HFFc6 (cell line): ENCODE results near the gene TRABD2B. TPM values are rescaled to one million over a fixed set of nuclear protein-coding genes. Genes with fewer than 3 reads are reported as not detected.

ENCODE experiments used
- DNase-seq: peaks from one replicate; pipeline ENCODE4 v3.0.0-alpha.2; 2018
- H3K27ac Mint-ChIP-seq: 2 replicates; pipeline ENCODE4 v1.8.0; 2020; ENCODE audit warnings: mild to moderate bottlenecking, mixed read lengths
- H3K27me3 Mint-ChIP-seq: 2 replicates; pipeline ENCODE4 v1.8.0; 2021; ENCODE audit warnings: mild to moderate bottlenecking, moderate library complexity, mixed read lengths; ENCODE audit not compliant: insufficient read depth
- H3K36me3 Mint-ChIP-seq: 2 replicates; pipeline ENCODE4 v1.8.0; 2021; ENCODE audit warnings: low read depth, mixed read lengths
- H3K4me1 Mint-ChIP-seq: 2 replicates; pipeline ENCODE4 v1.8.0; 2020; ENCODE audit warnings: low read depth, mixed read lengths
- H3K4me3 Mint-ChIP-seq: 2 replicates; pipeline ENCODE4 v1.8.0; 2020; ENCODE audit warnings: mild to moderate bottlenecking, moderate library complexity, mixed read lengths
- H3K9me3 Mint-ChIP-seq: 2 replicates; pipeline ENCODE4 v1.8.0; 2020; ENCODE audit warnings: mild to moderate bottlenecking, mixed read lengths
- CTCF ChIP-seq: fragments of 200-600 bp; sonication (generic); IDR thresholded peaks from 2 replicates; pipeline ENCODE4 v1.5.0; 2021; ENCODE audit warnings: antibody characterized with exemption, mild to moderate bottlenecking
- total RNA-seq, 6 experiments: library from RNA; stranded (reverse); fragmentation: NEBNext Ultra II Directional; extraction: Animal tissue kit (Norgen Biotek cat#: 25700); gene quantifications; 2 replicates in 1 of 6; 3 replicates in 5 of 6; pipeline ENCODE4 v1.2.3, GENCODE V29; 2021

TRABD2B gene
- total RNA-seq, 6 experiments from 2014 or later, result not detected

GRCh38 chr1:47764461-47765046, 232.6 kb downstream of the TRABD2B start:
- TF ChIP-seq CTCF, result no peak
- no peak for DNase-seq
- Mint-ChIP-seq H3K9me3 (peaks cover 25% of the 10 kb centered on the region), H3K27me3 (peaks cover 12% of the 10 kb centered on the region), H3K27ac (no peak overlapping the region), H3K36me3 (no peaks in the 10 kb centered on the region), H3K4me3 (no peak overlapping the region), H3K4me1 (no peaks in the 10 kb centered on the region)

DNA sequence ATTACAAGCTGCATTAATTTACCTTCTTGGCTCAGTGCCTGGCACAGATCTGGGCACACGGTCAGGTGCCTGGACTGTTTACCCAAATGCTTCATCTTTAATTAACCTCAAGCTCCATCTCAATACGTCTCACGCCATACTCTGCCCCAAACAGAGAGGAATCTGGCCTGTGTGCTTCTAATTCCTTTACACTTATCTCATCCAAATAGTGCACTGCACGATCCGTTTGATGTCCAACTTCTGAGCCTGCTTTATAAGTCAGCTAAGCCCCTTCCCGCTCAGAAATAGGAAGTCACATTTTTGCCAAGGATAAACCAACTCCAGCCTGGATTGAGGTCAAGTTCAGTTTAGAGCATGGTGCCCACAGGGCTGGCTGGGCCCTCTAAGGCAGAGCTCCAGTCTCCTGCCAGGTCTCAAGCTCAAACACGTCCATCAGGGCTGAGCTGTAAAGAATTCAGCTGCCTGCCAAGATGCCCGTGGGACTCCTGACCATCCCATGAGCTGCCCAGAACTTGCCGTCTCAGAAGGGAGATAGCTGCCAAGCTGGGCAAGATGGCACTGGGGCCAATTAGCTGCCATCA, 233.5 kb downstream of the TRABD2B start:
- Mint-ChIP-seq H3K27me3 (peaks cover 13% of the 10 kb centered on the region), H3K27ac (no peak overlapping the region), H3K4me1 (no peaks in the 10 kb centered on the region), H3K36me3 (no peaks in the 10 kb centered on the region), H3K9me3 (peaks cover 28% of the 10 kb centered on the region), H3K4me3 (no peak overlapping the region)
- no peak for TF ChIP-seq CTCF
- no peak for DNase-seq

DNA sequence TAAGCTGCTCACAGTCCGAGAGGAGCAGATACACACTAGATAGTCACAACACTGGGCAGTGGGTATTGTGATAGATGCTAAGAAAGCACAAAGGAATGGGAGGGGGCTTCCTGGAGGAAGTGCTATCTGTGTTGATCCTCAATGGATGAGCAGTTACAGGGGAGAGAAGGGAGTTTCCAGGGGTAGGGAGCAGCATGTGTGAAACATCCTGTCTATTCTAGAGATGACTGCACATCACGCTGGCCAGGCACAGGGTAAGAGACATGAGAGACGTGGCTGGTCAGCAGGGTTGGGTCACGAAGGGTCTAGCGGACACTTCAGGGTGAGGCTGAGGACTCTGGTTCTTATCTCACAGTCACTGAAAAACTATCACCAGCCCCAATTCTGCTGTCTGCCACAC, 235.2 kb downstream of the TRABD2B start:
- H3K9me3 Mint-ChIP-seq, result peaks cover 26% of the 10 kb centered on the region
- H3K4me3 Mint-ChIP-seq, result no peak overlapping the region
- no peaks in the 10 kb centered on the region for H3K4me1 Mint-ChIP-seq
- H3K36me3 Mint-ChIP-seq, result no peaks in the 10 kb centered on the region
- peaks cover 18% of the 10 kb centered on the region for H3K27me3 Mint-ChIP-seq
- no peak for DNase-seq
- no peak for TF ChIP-seq CTCF
- H3K27ac Mint-ChIP-seq, result no peak overlapping the region

- Mint-ChIP-seq H3K27me3 (peaks cover 18% of the 10 kb centered on the region), H3K4me1 (no peaks in the 10 kb centered on the region), H3K36me3 (no peaks in the 10 kb centered on the region), H3K9me3 (peaks cover 23% of the 10 kb centered on the region), H3K27ac (no peak overlapping the region), H3K4me3 (no peak overlapping the region)
- no peak for DNase-seq
- no peak for TF ChIP-seq CTCF
Measured at GRCh38 chr1:47761201-47761930, 235.8 kb downstream of the TRABD2B start.

DNA sequence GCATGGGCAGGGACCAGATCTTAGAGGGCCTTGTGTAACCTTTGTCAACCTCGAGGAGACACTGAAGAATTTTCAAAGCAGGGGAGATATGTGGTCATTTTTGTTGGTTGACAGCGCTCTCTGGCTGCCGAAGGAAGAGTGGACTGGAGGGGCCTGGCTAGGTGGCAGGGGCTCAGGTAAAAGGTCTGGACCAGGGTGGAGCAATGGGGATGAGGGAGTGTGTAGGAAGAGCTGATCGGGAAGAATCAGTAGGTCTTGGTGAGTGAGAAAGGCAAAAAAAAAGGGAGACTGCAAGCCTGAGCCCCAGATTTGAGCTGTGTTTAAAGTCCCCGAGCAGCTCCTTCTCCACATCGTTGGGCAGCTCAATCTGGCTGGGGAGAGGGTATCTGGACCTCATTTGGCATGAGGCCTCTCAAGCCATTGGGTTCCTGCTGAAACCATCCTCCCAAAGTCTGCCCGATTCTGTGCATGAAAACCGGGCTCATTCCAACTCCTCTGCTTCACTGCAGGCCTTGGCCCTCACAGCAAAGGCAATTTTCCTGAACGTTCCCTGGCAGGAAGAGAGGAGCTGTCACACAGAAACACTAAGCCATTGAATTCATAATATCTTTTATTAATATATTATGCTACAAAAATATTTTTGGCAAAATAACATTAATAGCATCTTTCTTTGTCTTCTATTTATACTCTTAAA, 237.1 kb downstream of the TRABD2B start:
- H3K4me3 Mint-ChIP-seq, result no peak overlapping the region
- DNase-seq, result no peak
- H3K27ac Mint-ChIP-seq, result no peak overlapping the region
- H3K9me3 Mint-ChIP-seq, result peaks cover 13% of the 10 kb centered on the region; the same call in 1 of the 2 replicates
- peaks cover 16% of the 10 kb centered on the region for H3K27me3 Mint-ChIP-seq
- H3K4me1 Mint-ChIP-seq, result no peaks in the 10 kb centered on the region
- no peak for TF ChIP-seq CTCF
- no peaks in the 10 kb centered on the region for H3K36me3 Mint-ChIP-seq
